Stomach (tissue), 4 donors: ENCODE data around the gene PVALEF.

Experiments used
- CTCF ChIP-seq, 7 experiments: fragments of 450-650 bp in 4 of 7; fragments of 200-600 bp in 3 of 7; sonication (generic) in 3 of 7; IDR thresholded peaks; one replicate each; pipeline ENCODE4 v1.5.1; 2016 to 2019; ENCODE audit warnings: antibody characterized with exemption in 7 of 7, control low read depth in 2 of 7, mild to moderate bottlenecking in 1 of 7
- EP300 ChIP-seq: sonication (generic); formaldehyde crosslinking; IDR thresholded peaks from one replicate; pipeline ENCODE4 v1.6.1; 2017; ENCODE audit warnings: antibody characterized with exemption
- POLR2A ChIP-seq, 4 donors: fragments of 450-650 bp; IDR thresholded peaks; one replicate each; pipeline ENCODE4 v1.6.1; 2016; ENCODE audit warnings: antibody characterized with exemption in 4 of 4, control low read depth in 2 of 4, mild to moderate bottlenecking in 1 of 4, moderate library complexity in 1 of 4
- POLR2AphosphoS5 ChIP-seq, 3 donors: sonication (generic); formaldehyde crosslinking; IDR thresholded peaks; one replicate each; pipeline ENCODE4 v1.6.1; 2016; ENCODE audit warnings: antibody characterized with exemption in 3 of 3

- TF ChIP-seq EP300, result no peak
- no peak for TF ChIP-seq CTCF (IDR thresholded peaks at IDR 0.05)
- TF ChIP-seq POLR2AphosphoS5 (IDR thresholded peaks at IDR 0.05), result no peak
- no peak for TF ChIP-seq POLR2A (IDR thresholded peaks at IDR 0.05)
Observed at GRCh38 chr17:81153340-81153803, 11.9 kb upstream of the PVALEF start.
